Calu3 (cell line): ENCODE data around the gene SKAP2. TPM values are rescaled to one million over a fixed set of nuclear protein-coding genes. Genes with fewer than 3 reads are reported as not detected.
A peak's percentile ranks its signal among the peaks of the same experiment; 100 is the strongest.

ENCODE experiments used
- BruUV-seq: library from RNA; stranded (reverse); fragments of 400-500 nt; replicated peaks from 2 replicates; lab custom pipeline; 2021; lab: Mats Ljungman, UMichigan
- CTCF ChIA-PET: fragments of 300-600 bp; sonication (Branson Sonifier 250); formaldehyde crosslinking; loops from one replicate; lab custom pipeline; 2022; ENCODE audit warnings: antibody characterized with exemption; lab: Charles Lee
- DNase-seq: peaks from one replicate; pipeline ENCODE4 v3.0.0; 2022
- H3K27ac Mint-ChIP-seq: one replicate; pipeline ENCODE4 v1.8.0; 2022; ENCODE audit warnings: mixed read lengths; ENCODE audit not compliant: unreplicated experiment
- H3K27me3 Mint-ChIP-seq: one replicate; pipeline ENCODE4 v1.8.0; 2022; ENCODE audit warnings: mixed read lengths; ENCODE audit not compliant: unreplicated experiment
- H3K36me3 Mint-ChIP-seq: one replicate; pipeline ENCODE4 v1.8.0; 2022; ENCODE audit warnings: mild to moderate bottlenecking, moderate library complexity, mixed read lengths; ENCODE audit not compliant: insufficient read depth, unreplicated experiment
- H3K4me1 Mint-ChIP-seq: one replicate; pipeline ENCODE4 v1.8.0; 2022; ENCODE audit warnings: mild to moderate bottlenecking, low read depth, mixed read lengths; ENCODE audit not compliant: unreplicated experiment
- H3K4me3 Mint-ChIP-seq: one replicate; pipeline ENCODE4 v1.8.0; 2022; ENCODE audit warnings: mild to moderate bottlenecking, low read depth, moderate library complexity, mixed read lengths; ENCODE audit not compliant: unreplicated experiment
- H3K9me3 Mint-ChIP-seq: one replicate; pipeline ENCODE4 v1.8.0; 2022; ENCODE audit warnings: low read depth, mixed read lengths; ENCODE audit not compliant: unreplicated experiment
- intact Hi-C: fragments of 100-400 bp; cut with micrococcal nuclease; formaldehyde crosslinking; loops from one replicate; pipeline ENCODE4 v1.10.0; 2022; ENCODE audit not compliant: unreplicated experiment
- total RNA-seq: library from RNA; stranded (reverse); gene quantifications from 2 replicates; pipeline ENCODE4 v1.2.3, GENCODE V29; 2022
- TF ChIP-seq, protein P1 (sequence below): fragments of 200-600 bp; IDR thresholded peaks from one replicate; pipeline ENCODE4 v1.8.0; 2022; ENCODE audit warnings: antibody characterized with exemption; ENCODE audit not compliant: unreplicated experiment

The SKAP2 gene
- total RNA-seq, 1 experiment from 2014 or later: 83.1 TPM

DNA sequence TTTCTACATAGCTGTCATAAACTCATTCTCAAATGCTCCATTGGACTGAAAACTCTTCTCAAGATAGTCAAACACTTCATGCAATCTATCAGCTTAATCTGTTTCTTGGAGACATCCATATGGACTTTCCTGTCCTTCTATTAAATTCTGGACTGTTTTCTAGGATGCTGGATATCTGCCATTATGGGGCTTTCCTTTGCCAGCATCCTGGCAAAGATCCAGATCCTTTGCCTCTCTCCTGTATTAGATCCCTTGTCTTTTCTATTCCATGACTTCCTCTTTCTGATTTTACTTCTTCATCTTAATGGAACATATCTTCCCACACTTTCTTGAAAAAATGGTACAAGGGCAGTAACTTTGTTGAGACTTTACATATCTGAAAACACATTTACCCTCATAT is 35.9 kb upstream of the SKAP2 start:
- Mint-ChIP-seq H3K27ac (peak overlapping the region; percentile 16), H3K4me3 (no peak overlapping the region), H3K36me3 (no peaks in the 10 kb centered on the region), H3K27me3 (no peaks in the 10 kb centered on the region), H3K4me1 (peaks cover 15% of the 10 kb centered on the region), H3K9me3 (no peaks in the 10 kb centered on the region)
- no peak for DNase-seq
- TF ChIP-seq, protein P1, sequence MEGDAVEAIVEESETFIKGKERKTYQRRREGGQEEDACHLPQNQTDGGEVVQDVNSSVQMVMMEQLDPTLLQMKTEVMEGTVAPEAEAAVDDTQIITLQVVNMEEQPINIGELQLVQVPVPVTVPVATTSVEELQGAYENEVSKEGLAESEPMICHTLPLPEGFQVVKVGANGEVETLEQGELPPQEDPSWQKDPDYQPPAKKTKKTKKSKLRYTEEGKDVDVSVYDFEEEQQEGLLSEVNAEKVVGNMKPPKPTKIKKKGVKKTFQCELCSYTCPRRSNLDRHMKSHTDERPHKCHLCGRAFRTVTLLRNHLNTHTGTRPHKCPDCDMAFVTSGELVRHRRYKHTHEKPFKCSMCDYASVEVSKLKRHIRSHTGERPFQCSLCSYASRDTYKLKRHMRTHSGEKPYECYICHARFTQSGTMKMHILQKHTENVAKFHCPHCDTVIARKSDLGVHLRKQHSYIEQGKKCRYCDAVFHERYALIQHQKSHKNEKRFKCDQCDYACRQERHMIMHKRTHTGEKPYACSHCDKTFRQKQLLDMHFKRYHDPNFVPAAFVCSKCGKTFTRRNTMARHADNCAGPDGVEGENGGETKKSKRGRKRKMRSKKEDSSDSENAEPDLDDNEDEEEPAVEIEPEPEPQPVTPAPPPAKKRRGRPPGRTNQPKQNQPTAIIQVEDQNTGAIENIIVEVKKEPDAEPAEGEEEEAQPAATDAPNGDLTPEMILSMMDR: no peak
- intact Hi-C loops: no loop called here
- BruUV-seq: no TSS peak
- CTCF ChIA-PET: interaction anchor here (0.6 to 0.7 kb wide), 2 partner anchors 28 to 163 kb away, joined by 3 read pairs; no protein-coding TSS in a partner anchor

DNA sequence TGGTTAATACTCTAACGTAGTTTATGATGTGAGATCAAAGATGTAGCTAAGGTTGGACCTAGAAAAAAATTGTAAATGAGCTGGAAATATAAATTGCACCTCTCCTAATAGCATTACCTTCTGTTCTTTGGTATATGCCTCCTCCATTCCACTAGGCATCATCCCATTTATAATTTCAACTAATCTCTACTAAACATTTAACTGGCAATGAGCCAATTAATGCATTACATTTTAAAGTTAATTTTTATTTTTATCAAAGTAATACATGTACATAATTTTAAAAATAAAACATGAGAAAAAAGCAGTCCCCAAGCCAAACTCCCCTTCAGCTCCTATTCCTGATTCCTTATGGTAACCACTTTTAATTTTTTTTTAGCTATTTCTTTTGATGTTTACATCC is 35.1 kb upstream of the SKAP2 start:
- Mint-ChIP-seq H3K9me3 (no peaks in the 10 kb centered on the region), H3K4me1 (peaks cover 15% of the 10 kb centered on the region), H3K27ac (peak overlapping the region; percentile 16), H3K4me3 (no peak overlapping the region), H3K27me3 (no peaks in the 10 kb centered on the region), H3K36me3 (no peaks in the 10 kb centered on the region)
- intact Hi-C loops: no loop called here
- DNase-seq: no peak
- TF ChIP-seq, protein P1: no peak
- CTCF ChIA-PET: interaction anchor here (1.0 kb wide), 1 partner anchor 221 kb away, joined by 4 read pairs; no protein-coding TSS in a partner anchor
- BruUV-seq: no TSS peak

DNA sequence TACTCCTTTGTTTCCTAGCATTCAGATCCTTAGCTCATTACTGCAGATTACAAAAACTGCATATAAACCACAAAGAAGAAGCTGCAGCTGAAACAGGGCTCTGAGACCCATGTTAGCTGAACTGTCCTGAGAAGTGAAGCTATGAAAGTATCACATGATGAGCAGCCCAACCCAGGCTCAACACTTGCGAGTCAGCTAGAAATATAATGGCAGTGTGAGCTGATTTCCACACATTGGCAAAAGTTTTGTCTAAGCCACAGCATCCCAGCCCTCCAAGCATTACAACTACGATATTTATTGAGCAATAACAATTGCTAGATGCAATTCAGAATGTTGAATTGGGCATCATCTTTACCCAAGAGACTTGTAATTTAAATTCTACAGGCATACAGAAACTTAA is 34.5 kb upstream of the SKAP2 start:
- peaks cover 15% of the 10 kb centered on the region for H3K4me1 Mint-ChIP-seq
- H3K4me3 Mint-ChIP-seq: no peak overlapping the region
- intact Hi-C loops: no loop called here
- no peak for DNase-seq
- BruUV-seq: no TSS peak
- no peaks in the 10 kb centered on the region for H3K9me3 Mint-ChIP-seq
- TF ChIP-seq, protein P1: no peak
- no peaks in the 10 kb centered on the region for H3K27me3 Mint-ChIP-seq
- no peak overlapping the region for H3K27ac Mint-ChIP-seq
- CTCF ChIA-PET: interaction anchor here (1.0 kb wide), 1 partner anchor 222 kb away, joined by 4 read pairs; no protein-coding TSS in a partner anchor
- H3K36me3 Mint-ChIP-seq: no peaks in the 10 kb centered on the region

DNA sequence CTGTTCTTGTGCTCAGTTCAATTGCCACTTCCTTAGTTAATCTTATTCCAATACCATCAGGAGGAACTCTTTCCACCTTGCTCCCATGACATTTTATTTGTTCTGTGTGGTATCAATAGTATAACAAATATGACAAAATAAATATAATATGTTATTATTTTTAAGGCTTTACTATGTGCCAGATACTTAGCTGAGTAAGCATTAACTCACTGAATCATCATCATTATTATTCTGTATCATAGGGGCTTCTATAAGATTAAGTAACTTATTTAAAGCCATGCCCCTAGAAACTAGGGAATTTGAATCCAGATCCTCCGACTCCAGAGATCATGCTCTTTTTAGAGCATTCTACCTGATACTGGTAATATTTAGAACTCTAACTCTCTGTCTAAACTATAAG is 33.5 kb upstream of the SKAP2 start:
- TF ChIP-seq, protein P1: no peak
- Mint-ChIP-seq H3K27me3 (no peaks in the 10 kb centered on the region), H3K36me3 (no peaks in the 10 kb centered on the region), H3K4me1 (peaks cover 15% of the 10 kb centered on the region), H3K27ac (no peak overlapping the region), H3K9me3 (no peaks in the 10 kb centered on the region), H3K4me3 (no peak overlapping the region)
- intact Hi-C loops: no loop called here
- BruUV-seq: no TSS peak
- CTCF ChIA-PET: interaction anchor here (0.7 kb wide), 1 partner anchor 196 kb away, joined by 4 read pairs; no protein-coding TSS in a partner anchor
- no peak for DNase-seq
